GM19395 (cell line): ENCODE data around the gene EP400.
"Not testable (repeated sequence)": the region's sequence is repeated elsewhere in the genome, so short reads cannot be mapped to it uniquely, and the experiment has no call there.

Experiments used
- ATAC-seq: cut with Tn5 transposase; IDR thresholded peaks from one replicate; pipeline ENCODE4 v1.9.1; 2021; ENCODE audit warnings: mild to moderate bottlenecking, moderate library complexity; ENCODE audit not compliant: unreplicated experiment

The EP400 gene

GRCh38 chr12:132043216-132043615 lies 93.5 kb downstream of the EP400 start:
- ATAC-seq = no peak

- no peak for ATAC-seq
Measured at GRCh38 chr12:132043770-132044467, 94.2 kb downstream of the EP400 start.

GRCh38 chr12:132044661-132045412 lies 95.1 kb downstream of the EP400 start:
- ATAC-seq = no peak

- no peak for ATAC-seq
Measured at GRCh38 chr12:132045751-132046150, 96.0 kb downstream of the EP400 start.

- ATAC-seq = no peak
Measured at GRCh38 chr12:132046561-132046960, 96.8 kb downstream of the EP400 start.

GRCh38 chr12:132047630-132048029 lies 97.9 kb downstream of the EP400 start:
- ATAC-seq = not testable (repeated sequence)

GRCh38 chr12:132049442-132049841 lies 99.7 kb downstream of the EP400 start:
- no peak for ATAC-seq

GRCh38 chr12:132049876-132050275 lies 100.1 kb downstream of the EP400 start:
- no peak for ATAC-seq

- not testable (repeated sequence) for ATAC-seq
Measured at GRCh38 chr12:132051718-132052117, 102.0 kb downstream of the EP400 start.

GRCh38 chr12:132052196-132052932 lies 102.6 kb downstream of the EP400 start:
- no peak for ATAC-seq

- ATAC-seq = no peak
Measured at GRCh38 chr12:132053338-132054330, 103.9 kb downstream of the EP400 start.

GRCh38 chr12:132054983-132055382 lies 105.2 kb downstream of the EP400 start:
- ATAC-seq = no peak

GRCh38 chr12:132055535-132056096 lies 105.9 kb downstream of the EP400 start:
- no peak for ATAC-seq

GRCh38 chr12:132056320-132056719 lies 106.6 kb downstream of the EP400 start:
- no peak for ATAC-seq

- ATAC-seq = no peak
Measured at GRCh38 chr12:132056951-132057350, 107.2 kb downstream of the EP400 start.

GRCh38 chr12:132057691-132058090 lies 107.9 kb downstream of the EP400 start:
- ATAC-seq = no peak

GRCh38 chr12:132061197-132061596 lies 111.5 kb downstream of the EP400 start:
- no peak for ATAC-seq

- ATAC-seq = no peak
Measured at GRCh38 chr12:132061641-132062430, 112.1 kb downstream of the EP400 start.

GRCh38 chr12:132062481-132062880 lies 112.7 kb downstream of the EP400 start:
- ATAC-seq = no peak
